HG03139 (cell line): ENCODE results near the gene GRID1.
"Not testable (repeated sequence)": the region's sequence is repeated elsewhere in the genome, so short reads cannot be mapped to it uniquely, and the experiment has no call there.

Experiments used
- ATAC-seq: cut with Tn5 transposase; IDR thresholded peaks from one replicate; pipeline ENCODE4 v1.9.1; 2021; ENCODE audit not compliant: unreplicated experiment

The GRID1 gene

DNA sequence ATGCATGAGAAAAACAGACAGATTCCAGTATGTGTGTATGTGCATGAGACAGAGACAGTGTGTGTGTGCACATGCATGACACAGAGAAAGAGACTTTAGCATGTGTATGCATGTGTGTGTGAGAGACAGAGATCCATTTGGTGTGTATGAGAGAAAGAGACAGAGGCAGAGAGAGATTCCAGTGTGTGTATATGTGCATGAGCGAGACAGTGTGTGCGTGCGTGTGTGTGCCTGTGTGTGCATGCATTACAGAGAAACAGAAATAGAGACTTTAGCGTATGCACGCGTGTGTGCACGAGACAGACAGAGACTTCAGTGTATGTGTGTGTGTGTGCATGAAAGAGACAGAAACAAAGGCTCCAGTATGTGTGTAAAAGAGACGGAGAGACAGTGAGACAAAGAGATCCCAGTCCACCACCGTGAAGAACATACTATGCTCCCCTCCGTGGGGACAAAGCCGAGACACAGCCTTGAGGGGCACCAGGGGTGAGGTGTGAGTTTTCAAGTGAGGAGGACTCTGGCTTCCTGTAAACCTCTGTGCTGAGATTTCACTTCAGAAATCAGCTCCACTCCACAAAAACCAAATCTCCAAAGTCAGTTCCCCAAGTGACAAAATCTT is 188.9 kb downstream of the GRID1 start:
- no peak for ATAC-seq

GRCh38 chr10:86176850-86177536 is 189.6 kb downstream of the GRID1 start:
- no peak for ATAC-seq

GRCh38 chr10:86175476-86175875 is 191.1 kb downstream of the GRID1 start:
- ATAC-seq, result not testable (repeated sequence)

GRCh38 chr10:86172301-86172700 is 194.3 kb downstream of the GRID1 start:
- no peak for ATAC-seq

DNA sequence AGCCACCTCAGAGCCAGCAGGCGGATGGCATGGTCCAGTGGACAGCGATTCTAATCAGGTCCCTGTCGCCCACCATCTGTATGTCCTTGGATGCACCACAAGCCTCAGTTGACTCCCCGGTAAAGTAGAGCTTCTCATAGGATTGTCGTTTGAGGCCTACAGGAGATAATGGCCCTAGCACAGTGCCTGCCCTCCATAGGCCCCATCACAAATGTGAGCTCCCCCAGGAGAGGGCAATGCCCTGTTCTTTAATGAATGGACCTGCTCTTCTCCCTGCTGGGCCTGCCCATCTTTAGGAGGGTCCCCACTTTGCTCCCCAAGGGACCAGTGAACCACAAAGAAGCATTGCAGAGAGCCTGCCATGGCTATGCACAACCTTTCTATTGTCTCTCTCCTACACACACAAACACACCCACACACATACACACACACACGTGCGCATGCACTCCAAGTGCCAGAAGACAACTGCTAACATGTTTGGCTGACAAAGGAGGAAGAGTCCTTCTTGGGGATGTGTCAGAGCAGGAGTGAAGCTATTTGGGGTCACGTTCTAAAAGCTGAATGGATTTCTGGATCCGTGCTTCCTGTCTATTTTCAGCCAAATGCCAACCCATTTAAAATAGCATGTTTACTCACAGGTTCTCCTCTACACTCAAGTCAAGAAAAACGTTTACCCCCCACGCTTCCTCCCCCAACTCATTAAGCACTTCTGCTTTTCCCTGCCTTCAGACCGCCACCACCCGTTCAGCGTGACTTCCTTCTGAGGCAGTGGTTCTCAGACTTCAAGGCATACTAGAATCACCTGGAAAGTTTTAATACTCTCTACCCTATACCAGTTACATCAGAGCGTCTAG is 196.1 kb downstream of the GRID1 start:
- ATAC-seq, result no peak

GRCh38 chr10:86169506-86170254 is 196.9 kb downstream of the GRID1 start:
- ATAC-seq, result no peak

DNA sequence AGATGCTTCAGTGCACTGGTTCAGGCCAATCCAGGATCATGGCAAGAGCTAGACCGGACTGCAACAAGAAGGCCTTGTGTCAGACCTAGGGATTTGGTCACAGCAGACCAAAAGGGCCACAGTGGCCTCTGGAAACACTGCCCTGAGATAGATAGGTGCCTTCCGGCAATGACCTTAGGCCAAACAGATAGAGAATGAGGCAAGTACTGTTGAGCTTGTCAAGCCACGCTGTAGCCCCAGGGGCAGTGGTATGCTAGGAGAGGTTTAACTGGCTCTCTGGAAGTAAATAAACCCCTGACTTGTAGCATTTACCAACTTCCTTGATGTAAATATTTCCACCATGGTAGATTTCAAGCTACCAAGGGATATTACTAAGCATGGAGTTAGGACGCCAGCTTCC is 197.5 kb downstream of the GRID1 start:
- ATAC-seq, result no peak

DNA sequence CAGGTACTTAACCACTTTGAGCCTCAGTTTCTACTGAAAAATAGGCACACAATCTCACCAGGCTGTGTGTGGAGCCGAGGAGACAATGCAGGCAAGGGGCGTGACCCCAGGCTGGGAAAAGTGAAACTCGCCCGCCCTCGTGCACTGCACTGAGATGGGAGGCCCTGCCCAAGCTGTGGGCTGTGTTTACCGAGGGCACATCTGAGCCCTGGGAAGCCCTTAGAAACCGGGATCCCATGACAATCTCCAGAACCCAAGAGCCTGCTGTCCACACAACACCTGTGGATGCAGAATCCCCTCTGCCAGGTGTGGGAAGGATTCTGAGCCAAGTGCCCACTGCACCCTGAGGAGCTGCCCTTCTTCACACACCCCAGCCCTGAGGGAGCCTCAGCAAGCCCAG is 198.3 kb downstream of the GRID1 start:
- ATAC-seq, result no peak

DNA sequence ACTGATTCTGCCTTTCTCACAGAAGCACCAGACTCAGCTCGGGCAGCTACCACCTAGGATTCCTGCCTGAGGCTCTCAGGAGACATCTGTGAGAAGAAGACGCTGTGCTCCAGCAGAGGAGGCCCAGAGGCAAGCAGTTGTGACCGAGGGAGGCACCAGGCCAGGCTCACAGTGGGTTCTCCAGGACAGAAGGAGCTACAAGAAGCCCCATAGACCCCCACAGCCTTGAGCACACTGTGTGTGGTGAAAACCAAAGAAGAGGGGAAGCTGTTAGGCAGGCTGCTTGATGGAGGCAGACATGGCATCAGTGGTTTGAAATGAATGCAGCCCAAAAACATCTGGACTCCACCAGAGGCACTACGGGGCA is 198.8 kb downstream of the GRID1 start:
- no peak for ATAC-seq

DNA sequence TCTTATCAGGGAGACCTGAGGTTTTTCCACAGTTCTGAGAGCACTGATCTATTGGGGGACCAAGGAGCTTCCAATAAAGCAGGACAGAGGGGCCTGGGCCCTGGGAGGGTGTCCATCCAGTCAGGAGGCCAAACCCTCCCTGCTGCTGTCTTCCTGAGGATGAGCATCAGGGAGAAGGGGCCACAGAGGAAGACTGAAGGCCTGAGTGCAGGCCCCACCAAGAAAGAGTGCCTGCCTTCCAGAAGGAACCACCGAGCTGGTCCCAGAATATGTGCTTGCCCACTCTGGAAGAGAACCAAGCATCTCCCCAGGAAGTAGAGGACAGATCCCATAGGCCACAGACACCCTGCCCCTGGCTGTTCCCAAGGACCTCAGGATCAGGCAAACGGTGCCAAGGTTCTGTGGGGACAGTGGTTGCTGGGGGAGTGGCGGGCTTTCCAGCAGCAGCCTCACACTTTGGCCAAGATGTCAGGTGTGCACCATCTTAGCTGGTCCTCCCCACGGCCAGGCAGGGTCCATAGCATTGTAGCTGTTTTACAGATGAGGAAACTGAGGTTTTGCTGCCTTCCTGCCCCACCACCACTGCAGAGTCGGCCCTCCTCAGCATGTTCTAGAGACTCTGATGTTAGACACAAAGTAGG is 199.4 kb downstream of the GRID1 start:
- ATAC-seq, result no peak

- ATAC-seq, result no peak
Measured at GRCh38 chr10:86165666-86166065, 200.9 kb downstream of the GRID1 start.

DNA sequence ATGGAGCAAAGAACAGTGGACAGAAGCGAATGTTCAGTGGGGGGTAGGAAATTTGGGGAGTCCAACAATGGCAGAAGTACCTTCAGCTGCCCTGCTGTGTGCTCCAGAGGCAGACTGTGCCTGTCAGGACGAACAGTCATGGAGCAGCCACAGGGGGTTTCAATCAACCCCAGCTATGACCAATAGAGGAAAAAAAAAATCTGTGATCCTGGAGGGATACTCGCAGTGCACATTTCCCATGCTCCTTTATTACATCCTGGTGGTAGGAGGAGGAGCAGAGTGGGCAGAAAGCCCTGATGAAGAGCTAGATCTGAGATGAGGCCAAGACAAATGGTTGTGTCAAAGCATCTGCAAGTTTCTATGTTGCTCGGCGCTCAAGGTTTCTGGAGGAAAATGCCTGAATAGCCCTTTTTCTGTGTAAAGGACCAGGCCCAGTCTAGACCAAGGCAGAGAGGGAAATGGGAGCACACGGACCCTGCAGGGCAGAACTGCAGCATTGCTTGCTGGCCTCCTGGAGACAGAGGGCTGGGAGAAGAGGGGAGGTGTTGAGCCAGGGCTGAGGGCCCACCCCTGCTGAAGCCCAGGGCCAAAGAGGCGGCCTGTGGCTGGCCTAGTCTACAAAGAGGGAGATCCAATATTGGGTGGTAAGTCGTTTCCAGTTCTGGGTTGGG is 201.5 kb downstream of the GRID1 start:
- no peak for ATAC-seq

GRCh38 chr10:86164174-86164774 is 202.3 kb downstream of the GRID1 start:
- no peak for ATAC-seq

DNA sequence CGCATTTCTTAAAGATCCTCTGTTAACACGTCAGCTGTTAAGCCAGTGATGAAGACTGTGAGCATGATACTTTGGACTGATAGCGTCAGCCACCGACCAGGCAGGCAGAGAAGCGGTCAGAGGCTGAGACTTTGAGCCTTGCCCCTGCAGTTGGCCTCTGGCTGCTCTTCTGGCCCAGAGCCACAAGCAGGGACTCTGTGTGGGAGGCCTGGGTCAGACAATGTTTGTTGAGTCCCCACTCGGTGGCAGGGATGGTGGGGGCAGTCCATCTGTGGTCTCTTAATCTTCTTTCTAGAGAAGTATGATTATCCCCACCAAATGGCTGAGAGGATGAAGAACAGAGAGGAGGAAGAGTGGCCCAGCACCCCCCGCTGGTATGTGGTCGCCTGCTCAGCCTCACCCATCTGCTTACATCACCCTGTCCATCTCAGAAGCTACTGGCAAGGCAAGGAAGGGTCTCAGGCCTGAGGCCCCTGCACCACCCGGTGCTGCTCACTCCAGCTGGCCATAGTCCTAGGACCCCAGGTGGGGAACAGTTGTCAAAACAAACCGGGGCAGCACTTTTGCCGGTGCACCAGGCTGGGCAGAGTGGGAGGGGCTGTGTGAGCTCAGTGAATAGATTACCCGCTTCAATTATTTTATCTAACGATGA is 202.9 kb downstream of the GRID1 start:
- ATAC-seq, result no peak

- ATAC-seq, result no peak
Measured at GRCh38 chr10:86162696-86163400, 203.7 kb downstream of the GRID1 start.

- no peak for ATAC-seq
Measured at GRCh38 chr10:86162036-86162435, 204.6 kb downstream of the GRID1 start.

GRCh38 chr10:86160890-86161585 is 205.6 kb downstream of the GRID1 start:
- ATAC-seq, result no peak

GRCh38 chr10:86159797-86160196 is 206.8 kb downstream of the GRID1 start:
- no peak for ATAC-seq
